Bronchial epithelial cell (primary cell): ENCODE results near the gene MINDY2. TPM values are rescaled to one million over a fixed set of nuclear protein-coding genes. Genes with fewer than 3 reads are reported as not detected.

Source experiments
- DNase-seq: peaks from one replicate; pipeline ENCODE4 v3.0.0-alpha.2; 2010; ENCODE audit warnings: low read depth
- FAIRE-seq: peaks from 2 replicates; lab custom pipeline; 2011; peaks lifted over from hg19 to GRCh38; lab: Jason Lieb, UNC
- H3K27me3 ChIP-seq: 2 replicates; pipeline ENCODE4 v1.5.1; 2011; ENCODE audit warnings: low read length; ENCODE audit not compliant: control insufficient read depth, insufficient read depth
- H3K36me3 ChIP-seq: 2 replicates; pipeline ENCODE4 v1.5.1; 2011; ENCODE audit warnings: low read length; ENCODE audit not compliant: control insufficient read depth, insufficient read depth
- H3K4me3 ChIP-seq: 2 replicates; pipeline ENCODE4 v1.5.1; 2011; ENCODE audit warnings: mild to moderate bottlenecking, low read depth, low read length, control low read depth
- total RNA-seq: library from RNA; depleted of rRNA; stranded (reverse); fragments of >200 nt; gene quantifications from 2 replicates; pipeline ENCODE4 v1.2.1, GENCODE V29; 2014
- TF ChIP-seq, protein P1 (sequence below): IDR thresholded peaks from 2 replicates; pipeline ENCODE4 v1.5.1; 2011; ENCODE audit warnings: mild to moderate bottlenecking, moderate library complexity, low read length, control low read depth, inconsistent platforms; ENCODE audit not compliant: insufficient read depth, severe bottlenecking

MINDY2 gene
- total RNA-seq, 1 donor from 2014 or later, result 25.0 TPM

GRCh38 chr15:58862326-58862725 lies 91.2 kb downstream of the MINDY2 start:
- TF ChIP-seq, protein P1, sequence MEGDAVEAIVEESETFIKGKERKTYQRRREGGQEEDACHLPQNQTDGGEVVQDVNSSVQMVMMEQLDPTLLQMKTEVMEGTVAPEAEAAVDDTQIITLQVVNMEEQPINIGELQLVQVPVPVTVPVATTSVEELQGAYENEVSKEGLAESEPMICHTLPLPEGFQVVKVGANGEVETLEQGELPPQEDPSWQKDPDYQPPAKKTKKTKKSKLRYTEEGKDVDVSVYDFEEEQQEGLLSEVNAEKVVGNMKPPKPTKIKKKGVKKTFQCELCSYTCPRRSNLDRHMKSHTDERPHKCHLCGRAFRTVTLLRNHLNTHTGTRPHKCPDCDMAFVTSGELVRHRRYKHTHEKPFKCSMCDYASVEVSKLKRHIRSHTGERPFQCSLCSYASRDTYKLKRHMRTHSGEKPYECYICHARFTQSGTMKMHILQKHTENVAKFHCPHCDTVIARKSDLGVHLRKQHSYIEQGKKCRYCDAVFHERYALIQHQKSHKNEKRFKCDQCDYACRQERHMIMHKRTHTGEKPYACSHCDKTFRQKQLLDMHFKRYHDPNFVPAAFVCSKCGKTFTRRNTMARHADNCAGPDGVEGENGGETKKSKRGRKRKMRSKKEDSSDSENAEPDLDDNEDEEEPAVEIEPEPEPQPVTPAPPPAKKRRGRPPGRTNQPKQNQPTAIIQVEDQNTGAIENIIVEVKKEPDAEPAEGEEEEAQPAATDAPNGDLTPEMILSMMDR, result no peak
- FAIRE-seq (no peak), DNase-seq (no peak)
- no peak overlapping the region for H3K4me3 ChIP-seq
- H3K27me3 ChIP-seq, result no peaks in the 10 kb centered on the region
- H3K36me3 ChIP-seq, result no peaks in the 10 kb centered on the region

DNA sequence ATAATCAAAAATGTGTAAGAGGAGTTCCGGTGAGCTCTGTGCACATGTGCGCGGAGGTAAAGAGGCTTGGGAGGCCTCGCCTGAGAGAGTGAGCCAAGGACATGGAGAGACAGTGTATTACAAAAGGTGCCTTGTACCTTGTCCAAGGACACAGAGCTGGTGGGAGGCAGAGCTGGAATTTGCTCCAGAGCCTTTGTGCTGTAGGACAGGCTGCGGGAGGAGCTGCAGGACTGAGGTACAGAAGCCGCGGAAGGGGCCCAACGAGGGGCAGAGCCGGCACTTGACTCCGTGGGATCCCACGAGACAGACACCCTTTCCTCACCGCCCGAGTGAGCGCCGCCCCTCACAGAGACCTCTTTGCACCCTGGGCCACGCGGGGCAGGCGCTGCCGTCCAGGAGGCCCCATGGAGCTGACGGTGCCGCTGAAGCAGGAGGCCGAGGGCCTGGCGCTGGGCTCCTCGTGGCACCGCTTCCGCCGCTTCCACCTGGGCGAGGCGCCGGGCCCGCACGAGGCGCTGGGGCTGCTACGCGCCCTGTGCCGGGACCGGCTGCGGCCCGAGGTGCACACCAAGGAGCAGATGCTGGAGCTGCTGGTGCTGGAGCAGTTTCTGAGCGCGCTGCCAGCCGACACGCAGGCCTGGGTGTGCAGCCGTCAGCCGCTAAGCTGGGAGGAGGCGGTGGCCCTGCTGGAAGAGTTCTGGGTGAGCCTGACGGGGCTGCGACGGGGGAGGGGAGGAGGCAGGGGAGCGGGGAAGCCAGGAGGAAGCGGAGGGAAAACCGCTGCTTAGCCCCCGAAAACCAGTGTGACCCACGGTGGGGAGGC lies 93.7 kb downstream of the MINDY2 start:
- Histone ChIP-seq H3K36me3 (no peaks in the 10 kb centered on the region), H3K4me3 (no peak overlapping the region), H3K27me3 (no peaks in the 10 kb centered on the region)
- FAIRE-seq, result no peak
- no peak for DNase-seq
- TF ChIP-seq, protein P1, result no peak

DNA sequence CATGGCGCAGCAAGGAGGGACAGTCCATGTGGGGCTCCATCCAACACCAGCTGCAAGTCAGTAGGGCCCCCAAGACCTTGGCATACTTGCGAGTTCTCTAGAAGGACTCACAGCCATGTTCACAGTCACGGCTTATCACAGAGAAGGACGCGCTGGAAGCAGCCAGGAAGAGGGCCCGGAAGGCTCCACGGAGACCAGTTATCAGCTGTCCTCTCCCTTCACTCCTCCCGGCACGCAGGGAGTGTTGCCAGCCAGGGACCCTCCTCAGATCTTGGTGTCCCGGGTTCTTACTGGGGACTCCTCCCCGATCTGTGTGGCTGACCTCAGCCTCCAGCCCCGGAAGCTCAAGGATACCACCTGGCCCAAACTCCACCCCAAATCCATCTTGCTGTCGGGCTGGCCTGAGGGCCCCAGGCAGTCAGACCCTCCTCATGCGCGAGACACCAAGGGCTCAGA lies 94.4 kb downstream of the MINDY2 start:
- DNase-seq, result no peak
- Histone ChIP-seq H3K27me3 (no peaks in the 10 kb centered on the region), H3K4me3 (no peak overlapping the region), H3K36me3 (no peaks in the 10 kb centered on the region)
- no peak for FAIRE-seq
- TF ChIP-seq, protein P1, result no peak

GRCh38 chr15:58867926-58868325 lies 96.8 kb downstream of the MINDY2 start:
- no peak for FAIRE-seq

DNA sequence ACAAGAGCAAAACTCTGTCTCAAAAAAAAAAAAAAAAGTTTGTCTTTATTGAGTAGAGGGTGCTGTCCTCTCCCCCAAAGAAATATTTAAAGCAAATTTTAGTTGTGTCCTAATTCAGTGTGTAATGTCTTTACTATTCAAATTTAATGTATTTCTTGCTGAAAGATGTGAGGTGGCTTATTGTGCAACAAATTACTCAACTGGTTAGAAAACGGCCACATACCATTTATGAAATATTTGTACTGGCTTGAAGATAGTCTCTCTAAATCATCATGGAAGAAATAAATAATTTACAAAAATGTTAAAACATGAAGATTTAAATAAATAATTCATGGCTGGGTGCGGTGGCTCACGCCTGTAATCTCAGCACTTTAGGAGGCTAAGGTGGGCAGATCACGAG lies 99.3 kb downstream of the MINDY2 start:
- TF ChIP-seq, protein P1, result no peak
- no peak overlapping the region for H3K4me3 ChIP-seq
- H3K36me3 ChIP-seq, result no peaks in the 10 kb centered on the region
- DNase-seq (peak; percentile 13), FAIRE-seq (no peak)
- no peaks in the 10 kb centered on the region for H3K27me3 ChIP-seq

More at GRCh38 chr15:58867926-58868325, 96.8 kb downstream of the MINDY2 start:
- H3K36me3 ChIP-seq, result no peaks in the 10 kb centered on the region
- H3K27me3 ChIP-seq, result no peaks in the 10 kb centered on the region
- no peak for DNase-seq
- H3K4me3 ChIP-seq, result no peak overlapping the region
- TF ChIP-seq, protein P1, result no peak
